Activated T-helper 1 cell treated with anti-CD3 and anti-CD28 coated beads, Interleukin-12 subunit alpha, Interleukin-12 subunit beta, Interleukin-2, Interleukin-4 antibody, amounts not matched to agents 30 ng/mL and 10 ng/mL and 1 ng/mL, durations not matched to agents 14 hours and 24 hours and 36 hours (primary cell): ENCODE results near the gene SAC3D1. TPM values are rescaled to one million over a fixed set of nuclear protein-coding genes. Genes with fewer than 3 reads are reported as not detected.

Source experiments
- DNase-seq: peaks from one replicate; pipeline ENCODE4 v3.0.0; 2021; ENCODE audit warnings: low spot score
- H3K27ac Mint-ChIP-seq: one replicate; pipeline ENCODE4 v1.8.0; 2021; ENCODE audit warnings: mild to moderate bottlenecking, mixed read lengths
- H3K27me3 Mint-ChIP-seq: one replicate; pipeline ENCODE4 v1.8.0; 2022; ENCODE audit warnings: mild to moderate bottlenecking, moderate library complexity, mixed read lengths; ENCODE audit not compliant: insufficient read depth
- H3K36me3 Mint-ChIP-seq: one replicate; pipeline ENCODE4 v1.8.0; 2021; ENCODE audit warnings: low read depth, mixed read lengths
- H3K4me1 Mint-ChIP-seq: one replicate; pipeline ENCODE4 v1.8.0; 2021; ENCODE audit warnings: low read depth, mixed read lengths
- H3K4me3 Mint-ChIP-seq: one replicate; pipeline ENCODE4 v1.8.0; 2021; ENCODE audit warnings: mild to moderate bottlenecking, moderate library complexity, mixed read lengths
- H3K9me3 Mint-ChIP-seq: one replicate; pipeline ENCODE4 v1.8.0; 2021; ENCODE audit warnings: mixed read lengths
- intact Hi-C: fragments of 100-400 bp; cut with micrococcal nuclease; formaldehyde crosslinking; loops from one replicate; pipeline ENCODE4 v1.15.1; 2024
- total RNA-seq: library from RNA; stranded (reverse); gene quantifications from 2 replicates; pipeline ENCODE4 v1.2.3, GENCODE V29; 2022

SAC3D1 gene
- total RNA-seq, 1 donor from 2014 or later: 17.4 TPM

GRCh38 chr11:65087827-65088226 lies 46.8 kb downstream of the SAC3D1 start:
- H3K27ac Mint-ChIP-seq: no peak overlapping the region
- no peak overlapping the region for H3K4me3 Mint-ChIP-seq
- intact Hi-C loops: no loop called here
- no peak for DNase-seq
- no peaks in the 10 kb centered on the region for H3K9me3 Mint-ChIP-seq
- H3K4me1 Mint-ChIP-seq: peaks cover 31% of the 10 kb centered on the region
- peaks cover 26% of the 10 kb centered on the region for H3K36me3 Mint-ChIP-seq
- no peaks in the 10 kb centered on the region for H3K27me3 Mint-ChIP-seq

DNA sequence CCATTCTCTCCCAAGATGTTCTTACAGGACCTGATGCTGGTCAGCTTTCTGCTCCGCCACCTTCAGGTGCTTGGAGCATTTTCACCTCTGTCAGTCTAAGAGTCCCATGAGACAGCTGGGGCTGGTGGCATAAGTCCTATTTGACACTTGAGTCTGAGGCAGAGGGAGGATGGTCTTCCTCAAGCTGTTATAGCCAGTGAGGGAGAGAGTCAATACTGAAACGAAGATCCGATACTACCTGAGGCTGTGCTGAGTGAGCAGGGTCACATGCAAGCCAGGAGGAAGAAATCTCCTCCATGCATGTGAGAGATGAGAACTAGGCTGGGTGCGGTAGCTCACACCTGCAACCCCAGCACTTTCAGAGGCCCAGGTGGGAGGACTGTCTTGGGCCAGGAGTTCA lies 48.6 kb downstream of the SAC3D1 start:
- Mint-ChIP-seq H3K9me3 (no peaks in the 10 kb centered on the region), H3K27me3 (no peaks in the 10 kb centered on the region), H3K4me1 (peaks cover 13% of the 10 kb centered on the region), H3K27ac (no peak overlapping the region), H3K4me3 (no peak overlapping the region), H3K36me3 (peaks cover 22% of the 10 kb centered on the region)
- DNase-seq: no peak
- intact Hi-C loops: no loop called here

DNA sequence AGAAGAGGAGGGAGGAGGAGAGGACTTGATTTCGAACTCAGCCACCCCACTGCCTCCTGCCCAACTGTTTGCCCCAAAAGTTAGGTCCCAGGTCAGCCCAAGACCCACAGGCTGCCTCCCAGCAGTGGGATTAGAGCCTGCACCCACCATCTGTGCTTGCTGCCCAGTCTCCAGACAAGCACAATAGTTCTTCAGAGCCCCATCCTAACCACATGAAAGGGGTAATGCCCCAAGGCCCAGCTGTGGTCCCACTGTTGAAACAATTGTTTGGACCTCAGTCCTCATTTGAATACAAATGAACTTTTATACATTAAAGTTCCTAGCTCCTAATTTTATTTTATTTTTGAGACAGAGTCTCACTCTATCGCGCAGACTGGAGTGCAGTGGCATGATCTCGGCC lies 49.6 kb downstream of the SAC3D1 start:
- H3K4me1 Mint-ChIP-seq: peaks cover 5% of the 10 kb centered on the region

More for the DNA sequence above, 49.6 kb downstream of the SAC3D1 start:
- no peaks in the 10 kb centered on the region for H3K9me3 Mint-ChIP-seq
- intact Hi-C loops: no loop called here
- DNase-seq: no peak
- H3K36me3 Mint-ChIP-seq: peaks cover 21% of the 10 kb centered on the region
- H3K4me3 Mint-ChIP-seq: no peak overlapping the region
- H3K27me3 Mint-ChIP-seq: no peaks in the 10 kb centered on the region
- H3K27ac Mint-ChIP-seq: no peak overlapping the region

Other genes with a start within 250 kb of the SAC3D1 start
- gene MAP4K2, start 238.0 kb upstream of the SAC3D1 start, total RNA-seq: 70.2 and 70.7 TPM in 2 replicates
- 39.6 and 43.8 TPM in 2 replicates for gene MEN1, start 230.7 kb upstream of the SAC3D1 start, total RNA-seq
- gene CDC42BPG, start 196.6 kb upstream of the SAC3D1 start, total RNA-seq: 0.29 and 0.44 TPM in 2 replicates
- gene EHD1, start 162.6 kb upstream of the SAC3D1 start, total RNA-seq: 88.0 and 96.9 TPM in 2 replicates
- 24.6 and 24.9 TPM in 2 replicates for gene ATG2A, start 124.0 kb upstream of the SAC3D1 start, total RNA-seq
- 7.3 and 14.0 TPM in 2 replicates for gene PPP2R5B, start 116.5 kb upstream of the SAC3D1 start, total RNA-seq
- gene GPHA2, start 105.3 kb upstream of the SAC3D1 start, total RNA-seq: not detected in 2 replicates
- not detected in 2 replicates for gene MAJIN, start 69.1 kb upstream of the SAC3D1 start, total RNA-seq
- gene BATF2, start 44.2 kb upstream of the SAC3D1 start, total RNA-seq: not detected in 2 replicates
- 67.3 and 71.2 TPM in 2 replicates for gene ARL2, start 27.1 kb upstream of the SAC3D1 start, total RNA-seq
- gene SNX15, start 13.8 kb upstream of the SAC3D1 start, total RNA-seq: 19.9 and 30.9 TPM in 2 replicates
- 11.5 and 12.7 TPM in 2 replicates for gene NAALADL1, start 17.3 kb downstream of the SAC3D1 start, total RNA-seq
- 91.8 and 92.5 TPM in 2 replicates for gene CDCA5, start 42.8 kb downstream of the SAC3D1 start, total RNA-seq
- gene ZFPL1, start 43.0 kb downstream of the SAC3D1 start, total RNA-seq: 31.9 and 34.5 TPM in 2 replicates
- gene VPS51, start 55.0 kb downstream of the SAC3D1 start, total RNA-seq: 137 and 139 TPM in 2 replicates
- 32.2 and 32.8 TPM in 2 replicates for gene TM7SF2, start 70.7 kb downstream of the SAC3D1 start, total RNA-seq
- gene ZNHIT2, start 76.5 kb downstream of the SAC3D1 start, total RNA-seq: 20.8 and 22.1 TPM in 2 replicates
- 1,004 and 1,020 TPM in 2 replicates for gene FAU, start 80.9 kb downstream of the SAC3D1 start, total RNA-seq
- gene MRPL49, start 81.1 kb downstream of the SAC3D1 start, total RNA-seq: 76.0 and 76.4 TPM in 2 replicates
- gene SYVN1, start 93.3 kb downstream of the SAC3D1 start, total RNA-seq: 42.3 and 45.8 TPM in 2 replicates
- not detected in 2 replicates for gene SPDYC, start 129.0 kb downstream of the SAC3D1 start, total RNA-seq
- gene CAPN1, start 140.7 kb downstream of the SAC3D1 start, total RNA-seq: 85.9 and 93.5 TPM in 2 replicates
- 78.2 and 78.9 TPM in 2 replicates for gene POLA2, start 220.8 kb downstream of the SAC3D1 start, total RNA-seq